ENCODE data around the gene SIT1. TPM values are rescaled to one million over a fixed set of nuclear protein-coding genes. Genes with fewer than 3 reads are reported as not detected.

SIT1 gene
- total RNA-seq, 1 experiment from 2014 or later: not detected

GRCh38 chr9:35609820-35610163 lies 40.9 kb downstream of the SIT1 start:
- peaks cover 9% of the 10 kb centered on the region for H3K4me1 ChIP-seq (ENCODE audit: control insufficient read depth, insufficient read depth, low read length)
- intact Hi-C loops (cut with micrococcal nuclease; ENCODE audit: unreplicated experiment): loop anchor here (10.0 kb wide), 1 partner anchor 95 kb away; no protein-coding TSS in a partner anchor
- in situ Hi-C loops (cut with HindIII; ENCODE audit: low pct_unique_long_range_greater_than_20kb, low sequenced_read_pairs): no loop called here
- no peaks in the 10 kb centered on the region; the same call in 1 of the 2 replicates for H3K36me3 ChIP-seq (ENCODE audit: control insufficient read depth, insufficient read depth, low read length)
- ChIA-PET POLR2A (no interaction called here), CTCF (interaction anchor here (0.6 kb wide), 1 partner anchor 478 kb away, joined by 3 read pairs; no protein-coding TSS in a partner anchor)
- no peak overlapping the region for H3K4me3 ChIP-seq (ENCODE audit: low read depth in 2 of 2, low read length in 2 of 2)
- H3K27ac ChIP-seq (ENCODE audit: low read length): no peak overlapping the region
- no peak for ATAC-seq
- no TSS peak for BruUV-seq (replicated peaks)
- no peak for DNase-seq (ENCODE audit: low read depth, low spot score)
- H3K9me3 ChIP-seq (ENCODE audit: control insufficient read depth, insufficient read depth, low read depth, low read length): no peaks in the 10 kb centered on the region
- H3K27me3 ChIP-seq (ENCODE audit: control insufficient read depth, insufficient read depth, low read length): no peaks in the 10 kb centered on the region; the same call in 1 of the 2 replicates
- TF ChIP-seq CTCF (IDR thresholded peaks at IDR 0.05): no peak
- no peak for TF ChIP-seq POLR2AphosphoS5 (IDR thresholded peaks at IDR 0.05; ENCODE audit: low read depth, low read length)
- no peak for TF ChIP-seq REST (IDR thresholded peaks at IDR 0.05; ENCODE audit: insufficient read depth in 1 of 2, low read depth in 2 of 2, low read length in 1 of 2)
- no peak for TF ChIP-seq TCF7L2 (IDR thresholded peaks at IDR 0.05; ENCODE audit: low read depth, low read length)

- H3K27me3 ChIP-seq (ENCODE audit: control insufficient read depth, insufficient read depth, low read length): no peaks in the 10 kb centered on the region; the same call in 1 of the 2 replicates
- H3K9me3 ChIP-seq (ENCODE audit: control insufficient read depth, insufficient read depth, low read depth, low read length): no peaks in the 10 kb centered on the region
- H3K4me3 ChIP-seq (ENCODE audit: low read depth in 2 of 2, low read length in 2 of 2): no peak overlapping the region
- H3K36me3 ChIP-seq (ENCODE audit: control insufficient read depth, insufficient read depth, low read length): no peaks in the 10 kb centered on the region; the same call in 1 of the 2 replicates
- peaks cover 9% of the 10 kb centered on the region for H3K4me1 ChIP-seq (ENCODE audit: control insufficient read depth, insufficient read depth, low read length)
- ChIA-PET CTCF (interaction anchor here (0.6 to 0.7 kb wide), 3 partner anchors 9 to 477 kb away, joined by 3 read pairs; no protein-coding TSS in a partner anchor), POLR2A (no interaction called here)
- ATAC-seq: no peak
- DNase-seq (ENCODE audit: low read depth, low spot score): no peak
- in situ Hi-C loops (cut with HindIII; ENCODE audit: low pct_unique_long_range_greater_than_20kb, low sequenced_read_pairs) (no loop called here), intact Hi-C loops (cut with micrococcal nuclease; ENCODE audit: unreplicated experiment) (loop anchor here (10.0 kb wide), 1 partner anchor 94 kb away; no protein-coding TSS in a partner anchor)
- no TSS peak for BruUV-seq (replicated peaks)
- TF ChIP-seq TCF7L2 (IDR thresholded peaks at IDR 0.05; ENCODE audit: low read depth, low read length) (no peak), CTCF (IDR thresholded peaks at IDR 0.05) (no peak), POLR2AphosphoS5 (IDR thresholded peaks at IDR 0.05; ENCODE audit: low read depth, low read length) (no peak), SIN3A (IDR thresholded peaks at IDR 0.05; ENCODE audit: borderline replicate concordance, insufficient read depth, low read depth, low read length) (no peak), REST (IDR thresholded peaks at IDR 0.05; ENCODE audit: insufficient read depth in 1 of 2, low read depth in 2 of 2, low read length in 1 of 2) (no peak)
- no peak overlapping the region for H3K27ac ChIP-seq (ENCODE audit: low read length)
Observed at GRCh38 chr9:35609001-35609819, 41.5 kb downstream of the SIT1 start.

Measured in Panc1 (cell line).